HL-60 (cell line): ENCODE results near the gene TM4SF1.

Experiments
- GABPA ChIP-seq: IDR thresholded peaks from 2 replicates; pipeline ENCODE4 v1.6.1; 2012; ENCODE audit warnings: low read depth
- SPI1 ChIP-seq: IDR thresholded peaks from 2 replicates; pipeline ENCODE4 v1.6.1; 2012; ENCODE audit warnings: low read depth, mild to moderate bottlenecking, borderline replicate concordance
- TF ChIP-seq, protein P1 (sequence below): IDR thresholded peaks from one replicate; pipeline ENCODE4 v1.5.1; 2011; ENCODE audit warnings: low read length, control low read depth, inconsistent platforms; ENCODE audit not compliant: insufficient read depth

GRCh38 chr3:149330609-149331331 is 46.7 kb downstream of the TM4SF1 start:
- TF ChIP-seq, protein P1, sequence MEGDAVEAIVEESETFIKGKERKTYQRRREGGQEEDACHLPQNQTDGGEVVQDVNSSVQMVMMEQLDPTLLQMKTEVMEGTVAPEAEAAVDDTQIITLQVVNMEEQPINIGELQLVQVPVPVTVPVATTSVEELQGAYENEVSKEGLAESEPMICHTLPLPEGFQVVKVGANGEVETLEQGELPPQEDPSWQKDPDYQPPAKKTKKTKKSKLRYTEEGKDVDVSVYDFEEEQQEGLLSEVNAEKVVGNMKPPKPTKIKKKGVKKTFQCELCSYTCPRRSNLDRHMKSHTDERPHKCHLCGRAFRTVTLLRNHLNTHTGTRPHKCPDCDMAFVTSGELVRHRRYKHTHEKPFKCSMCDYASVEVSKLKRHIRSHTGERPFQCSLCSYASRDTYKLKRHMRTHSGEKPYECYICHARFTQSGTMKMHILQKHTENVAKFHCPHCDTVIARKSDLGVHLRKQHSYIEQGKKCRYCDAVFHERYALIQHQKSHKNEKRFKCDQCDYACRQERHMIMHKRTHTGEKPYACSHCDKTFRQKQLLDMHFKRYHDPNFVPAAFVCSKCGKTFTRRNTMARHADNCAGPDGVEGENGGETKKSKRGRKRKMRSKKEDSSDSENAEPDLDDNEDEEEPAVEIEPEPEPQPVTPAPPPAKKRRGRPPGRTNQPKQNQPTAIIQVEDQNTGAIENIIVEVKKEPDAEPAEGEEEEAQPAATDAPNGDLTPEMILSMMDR = no peak
- no peak for TF ChIP-seq GABPA
- TF ChIP-seq SPI1 = no peak
